AG04450 (cell line): Measurements from ENCODE around the gene GLUD1. TPM values are rescaled to one million over a fixed set of nuclear protein-coding genes. Genes with fewer than 3 reads are reported as not detected.
A peak's percentile ranks its signal among the peaks of the same experiment; 100 is the strongest.

ENCODE experiments used
- CTCF ChIA-PET: fragments of 300-600, 350-600 bp; formaldehyde crosslinking; extraction: SDS; loops from one replicate; lab custom pipeline; 2022; ENCODE audit warnings: antibody characterized with exemption, inconsistent platforms; lab: Charles Lee
- POLR2A ChIA-PET: fragments of 350-600 bp; formaldehyde crosslinking; extraction: SDS; loops from one replicate; lab custom pipeline; 2021; ENCODE audit warnings: antibody characterized with exemption, inconsistent platforms; lab: Yijun Ruan, JAX
- DNase-seq: peaks from one replicate; pipeline ENCODE4 v3.0.0-alpha.2; 2011; ENCODE audit warnings: low read depth, low spot score
- H3K27ac ChIP-seq: one replicate; pipeline ENCODE4 v1.5.1; 2012; ENCODE audit warnings: low read depth, low read length, control low read depth
- H3K27me3 ChIP-seq: one replicate; pipeline ENCODE4 v1.6.0; 2012; ENCODE audit warnings: low read length; ENCODE audit not compliant: control insufficient read depth, insufficient read depth
- H3K4me3 ChIP-seq: 2 replicates; pipeline ENCODE4 v1.5.1; 2011; ENCODE audit warnings: mild to moderate bottlenecking, low read depth, low read length, control low read depth
- H3K9me3 ChIP-seq: 2 replicates; pipeline ENCODE4 v1.5.1; 2012; ENCODE audit warnings: low read length; ENCODE audit not compliant: control insufficient read depth, insufficient read depth
- polyA plus RNA-seq: library from polyadenylated mRNA; depleted of rRNA; stranded (reverse); fragments of >200 nt; gene quantifications from 2 replicates; pipeline ENCODE4 v1.2.3, GENCODE V29; 2011
- TF ChIP-seq, protein P1 (sequence below): IDR thresholded peaks from 2 replicates; pipeline ENCODE4 v1.5.1; 2011; ENCODE audit warnings: low read depth, low read length, control low read depth, inconsistent platforms

GLUD1 gene
- polyA plus RNA-seq, 1 experiment, result 127 TPM

DNA sequence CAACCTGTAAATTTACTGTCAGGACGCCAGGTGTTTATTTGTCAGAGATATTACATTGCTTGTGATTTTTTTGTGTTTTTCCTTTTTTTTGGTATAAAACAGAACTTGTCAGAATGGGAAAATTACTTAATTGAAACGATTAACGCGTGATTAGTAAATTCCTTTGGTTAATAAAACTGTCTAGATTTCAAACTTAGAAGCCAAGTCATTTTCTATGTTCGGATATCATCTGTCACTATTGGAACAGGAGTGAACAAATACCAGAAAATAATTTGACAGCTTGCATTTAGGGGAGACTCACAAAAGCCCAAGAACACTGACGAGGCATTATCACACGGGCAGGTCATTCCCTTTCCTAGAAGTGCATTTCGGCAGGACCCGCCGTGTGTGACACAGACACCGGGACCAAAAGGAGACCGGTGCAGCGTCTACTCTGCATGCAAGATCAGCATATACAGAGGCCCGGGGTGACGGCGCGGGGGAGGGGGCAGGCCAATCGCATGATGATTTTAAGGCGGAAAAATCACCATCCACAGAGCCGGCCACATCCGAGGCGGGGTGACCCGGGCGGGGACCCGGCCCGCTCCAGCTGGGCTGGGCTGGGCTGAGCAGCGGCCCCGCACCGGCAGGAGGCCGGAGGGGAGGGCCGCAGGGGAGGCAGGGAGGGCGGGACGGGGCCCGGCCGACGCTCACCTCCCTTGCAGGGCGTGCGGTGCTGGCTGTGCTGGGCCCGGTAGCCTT is 841 bp downstream of the GLUD1 start:
- H3K9me3 ChIP-seq, result no peaks in the 10 kb centered on the region; the same call in 1 of the 2 replicates
- ChIA-PET POLR2A (interaction anchor here (0.7 to 1.4 kb wide), 4 partner anchors 9 to 124 kb away, joined by 3 to 4 read pairs (median 3); no protein-coding TSS in a partner anchor), CTCF (no interaction called here)
- peak overlapping the region; percentile 33 for H3K27ac ChIP-seq
- DNase-seq, result no peak
- peak overlapping the region; percentile 79 for H3K4me3 ChIP-seq
- TF ChIP-seq, protein P1, sequence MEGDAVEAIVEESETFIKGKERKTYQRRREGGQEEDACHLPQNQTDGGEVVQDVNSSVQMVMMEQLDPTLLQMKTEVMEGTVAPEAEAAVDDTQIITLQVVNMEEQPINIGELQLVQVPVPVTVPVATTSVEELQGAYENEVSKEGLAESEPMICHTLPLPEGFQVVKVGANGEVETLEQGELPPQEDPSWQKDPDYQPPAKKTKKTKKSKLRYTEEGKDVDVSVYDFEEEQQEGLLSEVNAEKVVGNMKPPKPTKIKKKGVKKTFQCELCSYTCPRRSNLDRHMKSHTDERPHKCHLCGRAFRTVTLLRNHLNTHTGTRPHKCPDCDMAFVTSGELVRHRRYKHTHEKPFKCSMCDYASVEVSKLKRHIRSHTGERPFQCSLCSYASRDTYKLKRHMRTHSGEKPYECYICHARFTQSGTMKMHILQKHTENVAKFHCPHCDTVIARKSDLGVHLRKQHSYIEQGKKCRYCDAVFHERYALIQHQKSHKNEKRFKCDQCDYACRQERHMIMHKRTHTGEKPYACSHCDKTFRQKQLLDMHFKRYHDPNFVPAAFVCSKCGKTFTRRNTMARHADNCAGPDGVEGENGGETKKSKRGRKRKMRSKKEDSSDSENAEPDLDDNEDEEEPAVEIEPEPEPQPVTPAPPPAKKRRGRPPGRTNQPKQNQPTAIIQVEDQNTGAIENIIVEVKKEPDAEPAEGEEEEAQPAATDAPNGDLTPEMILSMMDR, result no peak
- no peaks in the 10 kb centered on the region for H3K27me3 ChIP-seq

DNA sequence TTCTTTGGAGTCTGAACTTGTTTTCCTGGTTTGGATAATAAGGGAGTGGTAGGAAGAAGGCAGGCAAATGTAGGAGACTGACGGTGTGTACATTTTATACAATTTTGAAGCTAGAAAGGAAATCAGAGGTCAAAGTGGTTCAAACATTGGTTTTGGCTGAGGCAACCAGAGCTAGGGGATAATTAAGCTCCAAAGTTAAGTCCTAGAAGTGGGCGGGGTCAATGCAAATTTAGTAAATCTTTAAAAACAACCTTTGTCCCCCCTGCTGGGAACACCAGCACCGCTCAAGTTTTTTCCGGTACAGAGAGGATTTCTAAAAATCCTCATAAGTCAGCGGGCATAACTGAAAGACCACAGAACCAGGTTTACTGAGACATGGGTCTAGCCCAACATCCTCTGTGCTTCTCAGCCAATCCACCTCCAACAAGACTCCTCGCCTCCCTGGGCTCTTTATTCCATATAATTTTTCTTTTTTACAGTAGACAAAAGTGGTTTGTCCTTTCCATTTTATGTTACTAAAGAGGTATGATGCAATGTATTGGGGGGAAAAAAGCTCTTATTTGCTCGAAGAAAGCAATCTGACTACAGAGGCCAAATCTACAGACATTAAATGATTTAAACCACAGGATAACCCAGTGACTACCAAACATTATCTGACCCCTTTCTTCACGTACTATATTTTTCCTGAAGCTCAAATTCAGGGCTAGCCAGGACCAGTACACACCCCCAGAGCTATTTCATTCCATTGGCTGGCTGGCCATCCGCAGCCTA is 1.6 kb downstream of the GLUD1 start:
- POLR2A ChIA-PET, result interaction anchor here (0.6 to 1.2 kb wide), 3 partner anchors 9 to 122 kb away, joined by 3 to 4 read pairs (median 4); no protein-coding TSS in a partner anchor
- DNase-seq, result no peak
- Histone ChIP-seq H3K4me3 (peak overlapping the region; percentile 79), H3K27me3 (no peaks in the 10 kb centered on the region), H3K9me3 (no peaks in the 10 kb centered on the region; the same call in 1 of the 2 replicates), H3K27ac (peak overlapping the region; percentile 33)
- CTCF ChIA-PET, result no interaction called here
- TF ChIP-seq, protein P1, result no peak

DNA sequence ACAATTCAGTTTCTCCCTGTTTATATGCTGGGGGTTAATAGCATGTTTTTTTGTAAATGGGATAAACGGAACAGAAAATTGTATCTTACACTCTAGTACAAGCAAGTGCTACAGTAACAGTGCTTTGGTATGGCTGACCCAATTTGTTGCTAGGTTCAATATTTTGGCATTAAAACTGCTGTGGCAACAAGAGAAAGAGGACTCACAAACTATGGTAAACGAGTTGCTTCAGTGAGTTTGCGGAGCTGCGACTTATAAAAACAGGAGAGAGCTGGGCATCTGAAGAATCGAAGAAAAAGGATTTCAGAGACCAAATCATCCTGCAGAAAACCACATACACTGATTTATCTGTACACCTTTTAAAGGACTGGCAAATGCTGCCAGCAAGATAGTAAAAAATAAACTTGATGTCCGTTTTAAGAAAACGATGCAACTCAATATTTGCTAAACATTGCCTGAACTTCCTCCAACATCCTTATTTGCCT is 2.2 kb downstream of the GLUD1 start:
- CTCF ChIA-PET, result no interaction called here
- DNase-seq, result no peak
- POLR2A ChIA-PET, result interaction anchor here (0.6 to 1.2 kb wide), 2 partner anchors 67 to 121 kb away, joined by 4 read pairs; no protein-coding TSS in a partner anchor

DNA sequence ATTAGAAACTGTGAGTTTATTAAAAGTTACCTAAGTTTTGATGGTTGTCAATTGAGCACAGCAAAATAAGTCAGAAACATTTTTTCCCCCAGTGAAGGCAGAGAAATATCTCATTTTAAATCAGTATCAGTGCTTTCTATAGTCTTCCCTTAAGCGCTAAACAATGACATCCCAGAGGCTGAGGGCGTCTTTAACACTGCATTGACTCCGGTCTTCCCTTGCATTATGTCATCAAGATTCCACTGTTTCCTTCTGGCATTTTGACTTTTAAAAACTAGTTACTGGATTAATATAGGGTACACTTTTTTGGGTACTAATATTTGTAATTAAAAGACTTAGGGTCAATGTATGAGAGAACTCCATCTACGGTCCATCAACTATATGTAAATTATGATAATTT is 3.9 kb downstream of the GLUD1 start:
- no peak for DNase-seq
- no peaks in the 10 kb centered on the region for H3K27me3 ChIP-seq
- H3K4me3 ChIP-seq, result no peak overlapping the region
- ChIA-PET CTCF (no interaction called here), POLR2A (no interaction called here)
- no peaks in the 10 kb centered on the region for H3K9me3 ChIP-seq
- TF ChIP-seq, protein P1, result no peak
- no peak overlapping the region for H3K27ac ChIP-seq

More for the DNA sequence above, 2.2 kb downstream of the GLUD1 start:
- Histone ChIP-seq H3K27ac (peak overlapping the region; percentile 23), H3K27me3 (no peaks in the 10 kb centered on the region), H3K4me3 (peak overlapping the region; percentile 79), H3K9me3 (no peaks in the 10 kb centered on the region; the same call in 1 of the 2 replicates)
- TF ChIP-seq, protein P1, result no peak
